ENCODE data around the gene CYB5D1.
A peak's percentile ranks its signal among the peaks of the same experiment; 100 is the strongest.

CYB5D1 gene

DNA sequence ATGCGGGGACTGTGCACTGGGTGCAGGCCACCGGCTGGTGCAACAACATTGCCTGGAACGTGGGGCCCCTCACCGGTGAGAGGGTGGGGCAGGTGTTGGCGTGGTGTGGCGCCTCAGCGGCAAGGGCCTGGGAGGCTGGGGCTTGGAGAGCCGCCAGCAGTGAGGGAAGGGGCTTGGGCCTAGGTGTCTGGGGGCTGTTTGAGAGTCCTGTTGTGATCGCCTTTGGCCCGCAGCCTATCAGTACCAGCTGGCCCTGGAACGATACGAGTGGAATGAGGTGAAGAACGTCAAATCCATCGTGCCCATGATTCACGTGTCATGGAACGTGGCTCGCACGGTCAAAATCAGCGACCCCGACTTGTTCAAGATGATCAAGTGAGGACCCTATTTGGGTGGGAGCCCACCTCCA lies 5.5 kb upstream of the CYB5D1 start:
- TF ChIP-seq, protein P1, sequence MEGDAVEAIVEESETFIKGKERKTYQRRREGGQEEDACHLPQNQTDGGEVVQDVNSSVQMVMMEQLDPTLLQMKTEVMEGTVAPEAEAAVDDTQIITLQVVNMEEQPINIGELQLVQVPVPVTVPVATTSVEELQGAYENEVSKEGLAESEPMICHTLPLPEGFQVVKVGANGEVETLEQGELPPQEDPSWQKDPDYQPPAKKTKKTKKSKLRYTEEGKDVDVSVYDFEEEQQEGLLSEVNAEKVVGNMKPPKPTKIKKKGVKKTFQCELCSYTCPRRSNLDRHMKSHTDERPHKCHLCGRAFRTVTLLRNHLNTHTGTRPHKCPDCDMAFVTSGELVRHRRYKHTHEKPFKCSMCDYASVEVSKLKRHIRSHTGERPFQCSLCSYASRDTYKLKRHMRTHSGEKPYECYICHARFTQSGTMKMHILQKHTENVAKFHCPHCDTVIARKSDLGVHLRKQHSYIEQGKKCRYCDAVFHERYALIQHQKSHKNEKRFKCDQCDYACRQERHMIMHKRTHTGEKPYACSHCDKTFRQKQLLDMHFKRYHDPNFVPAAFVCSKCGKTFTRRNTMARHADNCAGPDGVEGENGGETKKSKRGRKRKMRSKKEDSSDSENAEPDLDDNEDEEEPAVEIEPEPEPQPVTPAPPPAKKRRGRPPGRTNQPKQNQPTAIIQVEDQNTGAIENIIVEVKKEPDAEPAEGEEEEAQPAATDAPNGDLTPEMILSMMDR (IDR thresholded peaks at IDR 0.05; ENCODE audit: unreplicated experiment in 3 of 3), result no peak
- Mint-ChIP-seq H3K4me1 (peaks cover 5% of the 10 kb centered on the region), H3K27me3 (ENCODE audit: low read depth) (peaks cover 3% of the 10 kb centered on the region), H3K4me3 (no peak overlapping the region), H3K36me3 (ENCODE audit: low read depth) (peaks cover 50% of the 10 kb centered on the region), H3K27ac (no peak overlapping the region), H3K9me3 (no peaks in the 10 kb centered on the region)

DNA sequence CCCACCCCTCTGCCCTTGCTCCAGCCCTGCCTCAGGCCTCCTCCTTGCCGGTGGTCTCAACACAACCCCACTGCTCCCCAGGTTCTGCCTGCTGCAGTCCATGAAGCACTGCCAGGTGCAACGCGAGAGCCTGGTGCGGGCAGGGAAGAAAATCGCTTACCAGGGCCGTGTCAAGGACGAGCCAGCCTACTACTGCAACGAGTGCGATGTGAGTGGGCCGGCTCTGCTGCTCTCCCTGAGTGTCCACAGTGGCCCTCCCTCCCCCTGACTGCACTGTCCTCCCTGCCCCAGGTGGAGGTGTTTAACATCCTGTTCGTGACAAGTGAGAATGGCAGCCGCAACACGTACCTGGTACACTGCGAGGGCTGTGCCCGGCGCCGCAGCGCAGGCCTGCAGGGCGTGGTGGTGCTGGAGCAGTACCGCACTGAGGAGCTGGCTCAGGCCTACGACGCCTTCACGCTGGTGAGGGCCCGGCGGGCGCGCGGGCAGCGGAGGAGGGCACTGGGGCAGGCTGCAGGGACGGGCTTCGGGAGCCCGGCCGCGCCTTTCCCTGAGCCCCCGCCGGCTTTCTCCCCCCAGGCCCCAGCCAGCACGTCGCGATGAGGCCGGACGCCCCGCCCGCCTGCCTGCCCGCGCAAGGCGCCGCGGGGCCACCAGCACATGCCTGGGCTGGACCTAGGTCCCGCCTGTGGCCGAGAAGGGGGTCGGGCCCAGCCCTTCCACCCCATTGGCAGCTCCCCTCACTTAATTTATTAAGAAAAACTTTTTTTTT lies 4.7 kb upstream of the CYB5D1 start:
- Mint-ChIP-seq H3K4me3 (no peak overlapping the region), H3K9me3 (no peaks in the 10 kb centered on the region), H3K27ac (no peak overlapping the region), H3K4me1 (peaks cover 5% of the 10 kb centered on the region), H3K36me3 (ENCODE audit: low read depth) (peaks cover 49% of the 10 kb centered on the region), H3K27me3 (ENCODE audit: low read depth) (peaks cover 3% of the 10 kb centered on the region)
- TF ChIP-seq, protein P1 (IDR thresholded peaks at IDR 0.05; ENCODE audit: unreplicated experiment in 3 of 3), result no peak

DNA sequence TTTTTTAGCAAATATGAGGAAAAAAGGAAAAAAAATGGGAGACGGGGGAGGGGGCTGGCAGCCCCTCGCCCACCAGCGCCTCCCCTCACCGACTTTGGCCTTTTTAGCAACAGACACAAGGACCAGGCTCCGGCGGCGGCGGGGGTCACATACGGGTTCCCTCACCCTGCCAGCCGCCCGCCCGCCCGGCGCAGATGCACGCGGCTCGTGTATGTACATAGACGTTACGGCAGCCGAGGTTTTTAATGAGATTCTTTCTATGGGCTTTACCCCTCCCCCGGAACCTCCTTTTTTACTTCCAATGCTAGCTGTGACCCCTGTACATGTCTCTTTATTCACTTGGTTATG lies 4.1 kb upstream of the CYB5D1 start:
- Mint-ChIP-seq H3K4me1 (peaks cover 5% of the 10 kb centered on the region), H3K27ac (no peak overlapping the region), H3K36me3 (ENCODE audit: low read depth) (peaks cover 49% of the 10 kb centered on the region), H3K4me3 (peak overlapping the region; percentile 36 to 66 (median 41)), H3K9me3 (no peaks in the 10 kb centered on the region), H3K27me3 (ENCODE audit: low read depth) (peaks cover 3% of the 10 kb centered on the region)
- TF ChIP-seq, protein P1 (IDR thresholded peaks at IDR 0.05; ENCODE audit: unreplicated experiment in 3 of 3), result no peak

DNA sequence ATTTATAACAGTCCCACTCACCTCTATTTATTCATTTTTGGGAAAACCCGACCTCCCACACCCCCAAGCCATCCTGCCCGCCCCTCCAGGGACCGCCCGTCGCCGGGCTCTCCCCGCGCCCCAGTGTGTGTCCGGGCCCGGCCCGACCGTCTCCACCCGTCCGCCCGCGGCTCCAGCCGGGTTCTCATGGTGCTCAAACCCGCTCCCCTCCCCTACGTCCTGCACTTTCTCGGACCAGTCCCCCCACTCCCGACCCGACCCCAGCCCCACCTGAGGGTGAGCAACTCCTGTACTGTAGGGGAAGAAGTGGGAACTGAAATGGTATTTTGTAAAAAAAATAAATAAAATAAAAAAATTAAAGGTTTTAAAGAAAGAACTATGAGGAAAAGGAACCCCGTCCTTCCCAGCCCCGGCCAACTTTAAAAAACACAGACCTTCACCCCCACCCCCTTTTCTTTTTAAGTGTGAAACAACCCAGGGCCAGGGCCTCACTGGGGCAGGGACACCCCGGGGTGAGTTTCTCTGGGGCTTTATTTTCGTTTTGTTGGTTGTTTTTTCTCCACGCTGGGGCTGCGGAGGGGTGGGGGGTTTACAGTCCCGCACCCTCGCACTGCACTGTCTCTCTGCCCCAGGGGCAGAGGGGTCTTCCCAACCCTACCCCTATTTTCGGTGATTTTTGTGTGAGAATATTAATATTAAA lies 3.6 kb upstream of the CYB5D1 start:
- Mint-ChIP-seq H3K27ac (no peak overlapping the region), H3K4me1 (peaks cover 5% of the 10 kb centered on the region), H3K27me3 (ENCODE audit: low read depth) (peaks cover 3% of the 10 kb centered on the region), H3K36me3 (ENCODE audit: low read depth) (peaks cover 50% of the 10 kb centered on the region), H3K4me3 (peak overlapping the region; percentile 36 to 66 (median 41)), H3K9me3 (no peaks in the 10 kb centered on the region)
- TF ChIP-seq, protein P1 (IDR thresholded peaks at IDR 0.05; ENCODE audit: unreplicated experiment in 3 of 3), result no peak

DNA sequence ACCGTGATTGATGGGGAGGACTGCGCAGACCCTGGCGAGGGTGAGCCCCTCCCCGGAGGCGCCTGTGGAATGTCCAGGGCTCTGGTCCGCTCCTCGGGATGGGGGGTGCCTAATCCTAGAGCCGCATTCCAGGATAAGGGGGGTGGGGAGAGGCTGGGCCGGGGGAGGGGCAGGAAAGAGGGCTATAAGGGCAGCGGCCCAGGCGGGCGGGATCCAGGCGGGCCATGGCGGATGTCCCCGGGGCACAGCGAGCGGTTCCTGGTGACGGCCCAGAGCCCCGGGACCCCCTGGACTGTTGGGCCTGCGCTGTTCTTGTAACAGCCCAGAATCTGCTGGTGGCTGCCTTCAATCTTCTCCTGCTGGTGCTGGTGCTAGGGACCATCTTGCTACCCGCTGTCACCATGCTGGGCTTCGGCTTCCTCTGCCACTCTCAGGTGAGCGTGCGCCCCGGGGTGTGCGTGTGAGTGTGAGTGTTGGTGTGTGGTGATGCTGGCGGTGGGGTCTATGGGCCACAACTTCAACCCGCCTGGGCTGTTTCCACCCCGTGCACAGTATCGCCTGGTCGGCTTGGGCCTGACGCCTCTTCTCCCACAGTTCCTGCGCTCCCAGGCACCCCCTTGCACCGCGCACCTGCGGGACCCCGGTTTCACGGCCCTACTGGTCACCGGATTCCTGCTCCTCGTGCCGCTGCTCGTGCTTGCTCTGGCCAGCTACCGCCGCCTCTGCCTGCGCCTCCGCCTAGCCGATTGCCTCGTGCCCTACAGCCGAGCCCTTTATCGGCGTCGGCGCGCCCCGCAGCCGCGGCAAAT lies 2.7 kb upstream of the CYB5D1 start, which contains the start of gene TMEM88:
Gene TMEM88 (plus strand): TSS at position 216 of the 809 bp plus-strand sequence. CDS start 9 bp downstream, at position 225.
- TF ChIP-seq, protein P1 (IDR thresholded peaks at IDR 0.05; ENCODE audit: unreplicated experiment in 3 of 3), result no peak

More for the DNA sequence above, 2.7 kb upstream of the CYB5D1 start, which contains the start of gene TMEM88:
- Mint-ChIP-seq H3K36me3 (ENCODE audit: low read depth) (peaks cover 44% of the 10 kb centered on the region), H3K4me3 (peak within 1 kb of the TSS; percentile 36 to 66 (median 41)), H3K27ac (no peak within 1 kb of the TSS), H3K9me3 (no peaks in the 10 kb centered on the region), H3K4me1 (peaks cover 5% of the 10 kb centered on the region), H3K27me3 (ENCODE audit: low read depth) (peaks cover 3% of the 10 kb centered on the region)
